ENCODE data around the gene ANGPTL8. TPM values are rescaled to one million over a fixed set of nuclear protein-coding genes. Genes with fewer than 3 reads are reported as not detected.

ANGPTL8 gene
- total and polyA plus RNA-seq, 2 of the 13 experiments (the other 11 are each of a cell fraction or from before 2014, with no cell fraction given) = 27.3 to 243 TPM

GRCh38 chr19:11242864-11243797 lies 3.7 kb downstream of the ANGPTL8 start (continued):
- TF ChIP-seq EED (CRISPR knock-in tag; IDR thresholded peaks at IDR 0.05) (no peak), SP1 (IDR thresholded peaks at IDR 0.05) (no peak), SP1 (CRISPR knock-in tag; IDR thresholded peaks at IDR 0.05) (peak; percentile 26; the same call in 1 of the 2 replicates), TFE3 (CRISPR knock-in tag; IDR thresholded peaks at IDR 0.05) (0 out of 2 replicates have a peak, but pooled peaks have one; percentile 10), DBP (CRISPR knock-in tag; IDR thresholded peaks at IDR 0.05; ENCODE audit: not compliant biosample characterization) (no peak), ZNF256 (CRISPR knock-in tag; conservative IDR thresholded peaks at IDR 0.05) (no peak), ZNF274 (CRISPR knock-in tag; IDR thresholded peaks at IDR 0.05) (0 out of 2 replicates have a peak, but pooled peaks have one; percentile 3), SMAD3 (CRISPR knock-in tag; IDR thresholded peaks at IDR 0.05) (no peak; the same call in 1 of the 2 replicates), ELF4 (CRISPR knock-in tag; IDR thresholded peaks at IDR 0.05; ENCODE audit: borderline replicate concordance) (no peak), BCL6 (CRISPR knock-in tag; IDR thresholded peaks at IDR 0.05) (no peak), ZNF24 (IDR thresholded peaks at IDR 0.05) (no peak), ZNF18 (CRISPR knock-in tag; IDR thresholded peaks at IDR 0.05; ENCODE audit: insufficient replicate concordance) (no peak), ZSCAN31 (CRISPR knock-in tag; IDR thresholded peaks at IDR 0.05; ENCODE audit: low read depth) (no peak; the same call in 1 of the 2 replicates), NBN (conservative IDR thresholded peaks at IDR 0.05) (no peak), CEBPG (CRISPR knock-in tag; IDR thresholded peaks at IDR 0.05) (no peak), ZMYM4 (CRISPR knock-in tag; IDR thresholded peaks at IDR 0.05) (no peak), ZFX (CRISPR knock-in tag; IDR thresholded peaks at IDR 0.05; ENCODE audit: low read depth) (peak; percentile 63), CHD4 (IDR thresholded peaks at IDR 0.05; ENCODE audit: borderline replicate concordance, low read length) (no peak), TCF12 (IDR thresholded peaks at IDR 0.05) (no peak), TCF12 (CRISPR knock-in tag; IDR thresholded peaks at IDR 0.05) (no peak), YY1 (IDR thresholded peaks at IDR 0.05; ENCODE audit: insufficient read depth, insufficient replicate concordance, low read depth, low read length) (peak; percentile 23), FOSL1 (CRISPR knock-in tag; IDR thresholded peaks at IDR 0.05; ENCODE audit: borderline replicate concordance) (no peak), ISX (CRISPR knock-in tag; conservative IDR thresholded peaks at IDR 0.05) (no peak), ARNTL (CRISPR knock-in tag; IDR thresholded peaks at IDR 0.05) (peak; percentile 52; the same call in 1 of the 2 replicates), ZNF557 (CRISPR knock-in tag; IDR thresholded peaks at IDR 0.05) (no peak), ATM (IDR thresholded peaks at IDR 0.05; ENCODE audit: borderline replicate concordance) (no peak), SRSF4 (IDR thresholded peaks at IDR 0.05; ENCODE audit: low read depth, low read length, poor library complexity, severe bottlenecking) (no peak)

All from HepG2 (cell line).